CD4-positive, alpha-beta T cell (primary cell): Measurements from ENCODE around the gene OPALIN. TPM values are rescaled to one million over a fixed set of nuclear protein-coding genes. Genes with fewer than 3 reads are reported as not detected.

ENCODE experiments used
- ATAC-seq: fragments of 200-7000 bp; cut with Tn5 transposase; one replicate; pipeline ENCODE4 v1.10.0; 2022; ENCODE audit warnings: mild to moderate bottlenecking; ENCODE audit not compliant: poor library complexity
- CTCF ChIA-PET: fragments of 350-600 bp; sonication (Branson Sonifier 250); formaldehyde crosslinking; loops from one replicate; lab custom pipeline; 2021; ENCODE audit warnings: antibody characterized with exemption, inconsistent platforms; lab: Charles Lee
- POLR2A ChIA-PET: fragments of 350-600 bp; sonication (Branson Sonifier 250); formaldehyde crosslinking; loops from one replicate; lab custom pipeline; 2021; ENCODE audit warnings: antibody characterized with exemption, inconsistent platforms; lab: Charles Lee
- DNase-seq, 14 experiments: peaks; one replicate each; pipeline ENCODE4 v3.0.0-alpha.2; 2013 to 2020; ENCODE audit warnings: mixed read lengths in 2 of 14
- H3K27ac ChIP-seq, 2 donors: one replicate each; pipeline versions ENCODE4 v1.5.1 to v1.7.0; 2013; ENCODE audit warnings: low read length in 2 of 2, low read depth in 1 of 2, mild to moderate bottlenecking in 1 of 2
- H3K27me3 ChIP-seq, 2 experiments: 1 replicate in 1 of 2; 2 replicates in 1 of 2; pipeline versions ENCODE4 v1.6.1 to v1.7.0; 2013; ENCODE audit warnings: low read length in 2 of 2, control low read depth in 1 of 2, mild to moderate bottlenecking in 1 of 2, moderate library complexity in 1 of 2; ENCODE audit not compliant: insufficient read depth in 2 of 2, control insufficient read depth in 1 of 2
- H3K36me3 ChIP-seq: one replicate; pipeline ENCODE4 v1.6.1; 2013; ENCODE audit warnings: low read length, control low read depth; ENCODE audit not compliant: insufficient read depth
- H3K4me1 ChIP-seq: one replicate; pipeline ENCODE4 v1.6.1; 2013; ENCODE audit warnings: low read length, control low read depth; ENCODE audit not compliant: insufficient read depth
- H3K4me3 ChIP-seq: one replicate; pipeline ENCODE4 v1.5.1; 2013; ENCODE audit warnings: mild to moderate bottlenecking, low read length, moderate library complexity
- H3K9me3 ChIP-seq, 2 experiments: 1 replicate in 1 of 2; 2 replicates in 1 of 2; pipeline versions ENCODE4 v1.6.1 to v1.7.0; 2013; ENCODE audit warnings: low read length in 2 of 2, mild to moderate bottlenecking in 2 of 2, control low read depth in 1 of 2, moderate library complexity in 1 of 2; ENCODE audit not compliant: control insufficient read depth in 1 of 2, insufficient read depth in 1 of 2
- H3K27ac Mint-ChIP-seq: one replicate; pipeline ENCODE4 v1.8.0; 2020; ENCODE audit warnings: mixed read lengths
- H3K27me3 Mint-ChIP-seq: one replicate; pipeline ENCODE4 v1.8.0; 2021; ENCODE audit warnings: mixed read lengths
- H3K36me3 Mint-ChIP-seq: one replicate; pipeline ENCODE4 v1.8.0; 2021; ENCODE audit warnings: low read depth, mixed read lengths
- H3K4me1 Mint-ChIP-seq: one replicate; pipeline ENCODE4 v1.8.0; 2021; ENCODE audit warnings: low read depth, mixed read lengths
- H3K4me3 Mint-ChIP-seq: one replicate; pipeline ENCODE4 v1.8.0; 2020; ENCODE audit warnings: mild to moderate bottlenecking, mixed read lengths
- H3K9me3 Mint-ChIP-seq: one replicate; pipeline ENCODE4 v1.8.0; 2020; ENCODE audit warnings: mixed read lengths
- intact Hi-C, 2 experiments: fragments of 100-400 bp; cut with DNase I in 1 of 2; cut with micrococcal nuclease in 1 of 2; formaldehyde crosslinking; loops; one replicate each; pipeline versions ENCODE4 v1.15.1 to v1.9.0; 2023 to 2025; cut with DNase I, micrococcal nuclease
- total RNA-seq, 174 experiments: library from RNA in 2 of 174; stranded (reverse) in 2 of 174; gene quantifications; one replicate each; pipeline ENCODE4 v1.2.3 and lab custom pipeline; 2021 to 2026
- TF ChIP-seq, protein P1 (sequence below): fragments of 200-600 bp; IDR thresholded peaks from one replicate; pipeline ENCODE4 v1.8.0; 2022; ENCODE audit warnings: antibody characterized with exemption, mild to moderate bottlenecking

Gene OPALIN
- total RNA-seq, 2 experiments from 2014 or later: not detected

DNA sequence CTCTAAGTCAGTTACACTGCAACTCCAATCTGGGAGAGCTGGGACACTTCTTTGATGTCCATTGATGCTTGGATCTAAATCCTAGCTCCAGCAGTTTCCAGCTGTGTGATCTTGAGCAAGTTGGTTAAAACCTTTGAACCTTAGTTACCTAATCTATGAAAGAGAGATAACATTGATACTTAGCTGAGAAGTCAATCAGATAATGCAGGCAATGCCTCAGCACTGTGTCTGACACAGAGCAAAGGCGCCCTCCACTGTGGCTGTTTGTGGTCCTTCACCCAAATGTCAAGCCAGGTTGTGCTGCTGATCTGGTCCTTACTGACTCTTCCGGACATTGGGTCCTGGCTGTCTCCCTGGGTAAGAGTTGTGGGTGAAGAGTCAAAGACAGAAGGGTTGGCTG lies 34.4 kb downstream of the OPALIN start:
- no peaks in the 10 kb centered on the region for H3K36me3 ChIP-seq
- ChIA-PET CTCF (no interaction called here), POLR2A (no interaction called here)
- ATAC-seq (no peak), DNase-seq (no peak)
- H3K27ac ChIP-seq: no peak overlapping the region
- Mint-ChIP-seq H3K4me1 (peaks cover 4% of the 10 kb centered on the region), H3K9me3 (no peaks in the 10 kb centered on the region), H3K27me3 (peaks cover 24% of the 10 kb centered on the region), H3K36me3 (no peaks in the 10 kb centered on the region), H3K27ac (no peak overlapping the region), H3K4me3 (no peak overlapping the region)
- H3K9me3 ChIP-seq: no peaks in the 10 kb centered on the region
- H3K4me1 ChIP-seq: no peaks in the 10 kb centered on the region
- TF ChIP-seq, protein P1, sequence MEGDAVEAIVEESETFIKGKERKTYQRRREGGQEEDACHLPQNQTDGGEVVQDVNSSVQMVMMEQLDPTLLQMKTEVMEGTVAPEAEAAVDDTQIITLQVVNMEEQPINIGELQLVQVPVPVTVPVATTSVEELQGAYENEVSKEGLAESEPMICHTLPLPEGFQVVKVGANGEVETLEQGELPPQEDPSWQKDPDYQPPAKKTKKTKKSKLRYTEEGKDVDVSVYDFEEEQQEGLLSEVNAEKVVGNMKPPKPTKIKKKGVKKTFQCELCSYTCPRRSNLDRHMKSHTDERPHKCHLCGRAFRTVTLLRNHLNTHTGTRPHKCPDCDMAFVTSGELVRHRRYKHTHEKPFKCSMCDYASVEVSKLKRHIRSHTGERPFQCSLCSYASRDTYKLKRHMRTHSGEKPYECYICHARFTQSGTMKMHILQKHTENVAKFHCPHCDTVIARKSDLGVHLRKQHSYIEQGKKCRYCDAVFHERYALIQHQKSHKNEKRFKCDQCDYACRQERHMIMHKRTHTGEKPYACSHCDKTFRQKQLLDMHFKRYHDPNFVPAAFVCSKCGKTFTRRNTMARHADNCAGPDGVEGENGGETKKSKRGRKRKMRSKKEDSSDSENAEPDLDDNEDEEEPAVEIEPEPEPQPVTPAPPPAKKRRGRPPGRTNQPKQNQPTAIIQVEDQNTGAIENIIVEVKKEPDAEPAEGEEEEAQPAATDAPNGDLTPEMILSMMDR: no peak
- H3K27me3 ChIP-seq: peaks cover 0 to 5% of the 10 kb centered on the region in 2 experiments
- no peak overlapping the region for H3K4me3 ChIP-seq
- intact Hi-C loops: no loop called here

DNA sequence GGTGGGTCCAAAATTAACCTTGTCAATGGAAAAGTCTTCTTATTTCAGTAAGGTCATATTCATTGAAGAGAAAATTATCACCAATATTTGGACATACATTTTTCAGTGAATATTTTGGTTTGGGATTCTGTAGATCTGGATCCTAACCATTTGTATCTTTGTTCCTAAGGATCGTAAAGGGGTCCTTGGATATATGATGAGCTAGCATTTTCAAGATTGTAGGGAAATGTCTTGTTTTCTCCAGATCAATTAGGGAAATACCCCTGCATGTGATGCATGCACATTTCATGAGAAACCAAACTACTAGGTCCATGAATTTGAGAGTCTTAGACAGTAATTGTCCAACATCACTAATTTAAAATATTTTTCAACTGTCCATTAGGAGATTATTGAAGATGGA lies 36.5 kb downstream of the OPALIN start:
- DNase-seq (no peak), ATAC-seq (no peak)
- Histone ChIP-seq H3K27ac (no peak overlapping the region), H3K4me1 (no peaks in the 10 kb centered on the region), H3K27me3 (peaks cover 0 to 5% of the 10 kb centered on the region in 2 experiments), H3K9me3 (no peaks in the 10 kb centered on the region), H3K36me3 (no peaks in the 10 kb centered on the region), H3K4me3 (no peak overlapping the region)
- TF ChIP-seq, protein P1: no peak
- Mint-ChIP-seq H3K27ac (no peak overlapping the region), H3K4me1 (no peaks in the 10 kb centered on the region), H3K27me3 (peaks cover 27% of the 10 kb centered on the region), H3K9me3 (no peaks in the 10 kb centered on the region), H3K4me3 (no peak overlapping the region), H3K36me3 (no peaks in the 10 kb centered on the region)
- intact Hi-C loops: no loop called here
- POLR2A ChIA-PET: interaction anchor here (1.2 kb wide), 1 partner anchor 10 kb away, joined by 3 read pairs; no protein-coding TSS in a partner anchor
- CTCF ChIA-PET: no interaction called here

DNA sequence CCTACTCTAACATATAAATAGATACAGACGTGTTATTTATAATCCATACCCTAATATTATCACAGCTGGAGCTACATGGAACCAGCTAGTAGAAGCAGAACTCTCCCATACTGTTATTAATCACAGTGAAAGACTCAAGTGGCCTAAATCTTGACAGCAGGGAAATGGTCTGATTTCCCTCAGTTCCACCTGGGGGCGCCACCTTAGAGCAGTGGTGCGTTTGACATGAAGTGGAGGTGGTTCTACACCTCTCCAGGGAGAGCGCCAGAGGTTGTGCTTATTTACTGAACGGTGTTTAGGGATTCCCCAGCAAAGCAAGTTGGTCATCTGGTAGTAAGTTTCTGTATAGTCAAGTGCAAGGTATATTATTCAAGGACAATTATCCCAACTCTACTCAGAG lies 37.0 kb downstream of the OPALIN start:
- Histone ChIP-seq H3K27ac (no peak overlapping the region), H3K36me3 (no peaks in the 10 kb centered on the region), H3K4me1 (no peaks in the 10 kb centered on the region), H3K4me3 (no peak overlapping the region), H3K9me3 (no peaks in the 10 kb centered on the region), H3K27me3 (peaks cover 0 to 5% of the 10 kb centered on the region in 2 experiments)
- Mint-ChIP-seq H3K36me3 (no peaks in the 10 kb centered on the region), H3K27me3 (peaks cover 27% of the 10 kb centered on the region), H3K9me3 (no peaks in the 10 kb centered on the region), H3K4me3 (no peak overlapping the region), H3K4me1 (no peaks in the 10 kb centered on the region), H3K27ac (no peak overlapping the region)
- ChIA-PET CTCF (no interaction called here), POLR2A (no interaction called here)
- TF ChIP-seq, protein P1: no peak
- ATAC-seq (no peak), DNase-seq (no peak)
- intact Hi-C loops: no loop called here
